Activated T-cell treated with anti-CD3 and anti-CD28 coated beads, Interleukin-2, amount 50 U/mL, for 4 hours (primary cell): ENCODE measurements around the gene TMEM169. TPM values are rescaled to one million over a fixed set of nuclear protein-coding genes. Genes with fewer than 3 reads are reported as not detected.

Source experiments
- ATAC-seq, 2 donors: fragments of 200-7000 bp; cut with Tn5 transposase; one replicate each; pipeline ENCODE4 v1.10.0; 2021
- DNase-seq: peaks from one replicate; pipeline ENCODE4 v3.0.0-alpha.2; 2020
- H3K27me3 Mint-ChIP-seq: one replicate; pipeline ENCODE4 v1.8.0; 2021; ENCODE audit warnings: low read depth, mixed read lengths
- H3K36me3 Mint-ChIP-seq: one replicate; pipeline ENCODE4 v1.8.0; 2022; ENCODE audit warnings: mixed read lengths; ENCODE audit not compliant: insufficient read depth
- H3K4me1 Mint-ChIP-seq: one replicate; pipeline ENCODE4 v1.8.0; 2021; ENCODE audit warnings: low read depth, mixed read lengths
- H3K4me3 Mint-ChIP-seq: one replicate; pipeline ENCODE4 v1.8.0; 2021; ENCODE audit warnings: mild to moderate bottlenecking, moderate library complexity, mixed read lengths
- H3K9me3 Mint-ChIP-seq: one replicate; pipeline ENCODE4 v1.8.0; 2021; ENCODE audit warnings: mixed read lengths
- total RNA-seq, 3 donors: library from RNA; stranded (reverse); gene quantifications; one replicate each; pipeline ENCODE4 v1.2.1, GENCODE V29; 2021

The TMEM169 gene, protein sequence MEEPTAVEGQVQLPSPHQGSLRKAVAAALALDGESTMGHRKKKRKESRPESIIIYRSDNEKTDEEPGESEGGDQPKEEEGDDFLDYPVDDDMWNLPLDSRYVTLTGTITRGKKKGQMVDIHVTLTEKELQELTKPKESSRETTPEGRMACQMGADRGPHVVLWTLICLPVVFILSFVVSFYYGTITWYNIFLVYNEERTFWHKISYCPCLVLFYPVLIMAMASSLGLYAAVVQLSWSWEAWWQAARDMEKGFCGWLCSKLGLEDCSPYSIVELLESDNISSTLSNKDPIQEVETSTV
- total RNA-seq, result under 1 TPM; 0.08 to 0.53 (median 0.27) TPM

DNA sequence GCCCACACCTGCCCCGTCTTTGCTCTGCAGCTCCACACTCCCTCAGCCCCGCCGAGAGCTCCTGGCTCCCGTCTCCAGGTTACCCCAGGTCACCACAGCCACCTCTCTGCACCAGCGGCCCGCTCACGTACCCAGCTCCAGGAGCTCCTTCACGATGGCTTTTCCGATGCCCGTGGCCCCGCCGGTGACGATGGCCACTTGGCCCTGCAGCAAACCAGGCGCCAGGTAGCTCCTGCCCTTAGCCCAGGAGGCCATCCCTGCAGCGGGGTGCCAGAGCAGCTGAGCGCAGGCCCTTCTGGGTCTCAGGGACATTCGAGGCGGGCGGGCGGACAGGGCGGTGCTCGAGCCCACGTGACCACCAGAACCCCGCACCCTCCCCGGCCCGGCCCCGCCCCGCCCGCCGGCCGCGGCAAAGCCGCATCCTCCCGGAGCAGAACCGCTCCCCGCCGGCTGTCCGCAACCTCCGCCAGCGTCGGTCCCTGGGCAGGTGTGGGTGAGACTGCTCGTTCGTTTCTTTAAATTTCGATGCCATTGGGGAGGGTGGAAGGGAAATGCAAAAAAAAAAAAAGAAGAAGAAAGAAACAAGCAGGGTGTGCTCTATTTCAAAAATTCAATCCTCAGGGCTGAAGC, at the start of gene TMEM169, which contains the start of gene PECR:
Gene TMEM169 (plus strand): TSS at position 433 of the 630 bp plus-strand sequence. CDS start 14,045 bp downstream, outside the sequence.
Gene PECR (minus strand): TSS at position 323 of the 630 bp plus-strand sequence. CDS start 68 bp downstream, at position 255.
- Mint-ChIP-seq H3K4me1 (peaks cover 64% of the 10 kb centered on the region), H3K36me3 (no peaks in the 10 kb centered on the region)
- ATAC-seq, result peak; percentile 95 to 96

DNA sequence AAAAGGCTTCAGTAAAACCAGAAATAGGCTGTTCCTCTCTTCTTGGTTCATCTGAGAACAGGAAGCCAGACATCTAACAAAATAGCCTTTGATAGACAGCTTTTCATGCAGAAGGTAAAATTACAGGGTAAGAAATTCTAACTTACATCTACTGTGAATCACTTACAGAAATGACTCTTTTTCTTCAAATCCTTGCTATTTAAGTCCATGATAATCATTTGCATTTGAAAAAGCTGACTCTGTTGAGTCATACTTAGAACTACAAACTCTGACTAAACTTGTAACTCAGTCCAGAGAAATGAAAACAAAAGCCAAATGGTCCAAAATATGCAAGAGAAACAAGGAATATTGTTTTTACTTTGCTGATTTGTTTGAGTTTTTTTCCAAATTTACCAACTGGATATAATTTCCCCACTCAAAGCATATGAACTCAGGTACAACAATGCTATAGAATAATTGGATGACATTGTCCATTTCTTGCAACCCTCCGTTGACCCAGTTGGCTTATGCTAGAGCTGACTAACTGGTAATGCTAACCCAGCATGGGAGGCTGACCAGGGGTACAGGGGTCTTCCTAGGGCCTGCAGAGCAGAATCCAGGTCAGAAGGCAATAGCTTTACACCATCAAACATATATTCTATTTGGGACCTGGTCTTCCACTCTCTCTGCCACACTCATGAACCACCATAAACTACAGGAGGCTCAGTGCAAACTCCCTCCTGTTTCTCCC, 49.6 kb upstream of the TMEM169 start:
- Mint-ChIP-seq H3K4me3 (peak overlapping the region; percentile 17), H3K36me3 (peaks cover 11% of the 10 kb centered on the region), H3K27me3 (no peaks in the 10 kb centered on the region), H3K9me3 (no peaks in the 10 kb centered on the region), H3K4me1 (peaks cover 25% of the 10 kb centered on the region)
- ATAC-seq, result peak; percentile 88 to 91
- no peak for DNase-seq

More for the DNA sequence above, at the start of gene TMEM169, which contains the start of gene PECR:
- DNase-seq, result peak; percentile 48
- H3K4me3 Mint-ChIP-seq, result peak within 1 kb of the TSS; percentile 88
- no peaks in the 10 kb centered on the region for H3K27me3 Mint-ChIP-seq
- no peaks in the 10 kb centered on the region for H3K9me3 Mint-ChIP-seq

DNA sequence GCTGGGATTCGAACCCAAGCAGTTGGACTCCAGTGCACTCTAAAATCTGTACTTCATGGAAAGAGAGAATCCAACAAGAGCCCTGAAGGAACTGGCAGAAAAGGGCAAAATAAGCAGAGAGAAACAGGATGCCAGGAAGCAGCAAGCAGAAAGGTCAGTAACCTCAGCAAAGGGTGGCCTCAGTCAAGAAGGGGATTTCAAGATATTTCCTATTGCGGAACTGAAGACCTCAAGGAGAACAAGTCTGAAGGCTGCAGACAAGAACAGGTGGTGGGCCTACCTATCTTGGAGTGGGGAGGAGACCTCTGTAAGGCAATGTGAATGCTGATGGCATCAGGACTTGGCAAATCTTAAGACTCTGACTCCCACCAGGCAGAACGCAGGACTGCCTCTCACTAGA, 48.3 kb upstream of the TMEM169 start:
- H3K4me3 Mint-ChIP-seq, result no peak overlapping the region
- no peaks in the 10 kb centered on the region for H3K27me3 Mint-ChIP-seq
- DNase-seq (no peak), ATAC-seq (no peak)
- peaks cover 25% of the 10 kb centered on the region for H3K4me1 Mint-ChIP-seq
- no peaks in the 10 kb centered on the region for H3K9me3 Mint-ChIP-seq
- peaks cover 12% of the 10 kb centered on the region for H3K36me3 Mint-ChIP-seq

DNA sequence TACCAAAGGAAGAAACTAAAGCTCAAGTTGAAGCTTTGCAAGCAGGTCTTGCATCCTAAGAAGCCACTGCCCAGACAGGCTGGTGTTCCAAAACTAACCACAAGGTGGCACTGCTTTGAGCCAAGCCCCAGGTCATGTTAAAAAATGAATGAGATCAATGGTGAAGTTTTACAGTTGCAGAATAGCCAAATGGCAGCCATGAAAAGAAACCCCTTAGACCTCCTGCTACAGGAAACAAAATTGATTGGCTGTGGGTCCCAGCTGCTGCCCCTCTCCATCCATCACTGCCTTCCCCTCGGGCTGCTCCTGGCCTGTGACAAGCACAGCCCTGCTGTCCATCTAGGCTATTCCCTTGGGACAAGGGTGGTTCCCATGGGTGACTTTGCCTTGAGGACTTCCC, 47.7 kb upstream of the TMEM169 start:
- H3K36me3 Mint-ChIP-seq, result peaks cover 12% of the 10 kb centered on the region

DNA sequence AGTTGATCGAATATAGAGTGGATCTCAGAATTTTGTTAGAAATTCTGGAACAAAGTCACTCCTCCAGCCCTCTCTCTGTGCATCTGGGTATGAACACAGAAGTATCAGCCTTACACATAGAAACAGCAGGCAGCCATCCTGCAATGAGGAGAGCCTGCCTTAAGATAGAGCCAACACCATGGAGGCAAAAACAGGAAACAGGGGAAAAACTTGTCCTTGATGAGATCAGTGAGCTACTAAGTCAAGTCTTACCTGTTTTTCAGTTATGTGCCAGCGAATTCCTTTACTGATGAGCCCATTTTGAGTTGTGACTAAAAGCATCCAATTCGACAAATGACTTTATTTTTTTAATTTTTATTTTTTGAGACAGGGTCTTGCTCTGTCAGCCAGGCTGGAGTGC, 41.8 kb upstream of the TMEM169 start:
- Mint-ChIP-seq H3K9me3 (no peaks in the 10 kb centered on the region), H3K36me3 (peaks cover 16% of the 10 kb centered on the region), H3K4me1 (no peaks in the 10 kb centered on the region), H3K27me3 (no peaks in the 10 kb centered on the region), H3K4me3 (no peak overlapping the region)
- DNase-seq (no peak), ATAC-seq (no peak)

More for the DNA sequence above, 47.7 kb upstream of the TMEM169 start:
- Mint-ChIP-seq H3K9me3 (no peaks in the 10 kb centered on the region), H3K27me3 (no peaks in the 10 kb centered on the region), H3K4me1 (peaks cover 25% of the 10 kb centered on the region), H3K4me3 (no peak overlapping the region)
- ATAC-seq (peak; percentile 52 to 65), DNase-seq (peak; percentile 78)

DNA sequence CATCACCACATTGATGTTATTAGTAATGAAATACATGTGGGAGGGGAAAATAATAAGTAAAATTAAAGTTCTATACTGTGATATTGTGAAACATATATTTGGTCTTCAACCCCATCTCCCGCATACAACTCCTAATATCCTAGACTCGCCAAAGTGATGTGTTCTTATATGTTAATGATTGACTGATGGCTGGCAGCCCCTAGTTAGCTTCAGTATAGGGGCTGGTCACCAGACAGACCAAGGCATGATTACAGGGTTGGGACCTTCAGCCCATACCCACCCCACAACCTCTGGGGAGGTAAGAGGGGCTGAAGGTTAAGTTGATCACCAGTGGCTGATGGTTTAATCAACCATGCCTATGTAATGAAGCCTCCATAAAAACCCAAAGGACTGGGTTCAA, 40.3 kb upstream of the TMEM169 start:
- ATAC-seq (no peak), DNase-seq (no peak)
- no peaks in the 10 kb centered on the region for H3K27me3 Mint-ChIP-seq
- H3K9me3 Mint-ChIP-seq, result no peaks in the 10 kb centered on the region
- H3K36me3 Mint-ChIP-seq, result peaks cover 16% of the 10 kb centered on the region
- H3K4me3 Mint-ChIP-seq, result no peak overlapping the region
- H3K4me1 Mint-ChIP-seq, result no peaks in the 10 kb centered on the region

DNA sequence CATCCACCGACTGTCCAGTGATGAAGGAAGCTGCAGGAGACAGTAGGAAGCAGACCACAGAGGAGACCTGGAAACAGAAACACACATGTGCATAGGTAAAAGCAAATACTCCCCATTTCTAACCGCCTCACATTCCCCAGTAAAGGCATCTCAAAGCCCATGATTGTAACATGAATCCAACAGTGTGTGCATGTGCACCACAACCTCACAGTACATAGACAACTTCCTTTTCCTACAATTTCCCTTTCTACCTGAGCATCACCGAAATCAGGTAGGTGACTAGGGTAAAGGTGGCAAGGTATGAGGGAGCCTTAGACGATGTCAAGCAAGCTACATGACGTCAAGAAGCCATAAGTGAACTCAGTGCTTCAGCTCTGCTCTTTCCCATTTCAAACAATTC, 37.8 kb upstream of the TMEM169 start:
- Mint-ChIP-seq H3K9me3 (no peaks in the 10 kb centered on the region), H3K4me1 (no peaks in the 10 kb centered on the region), H3K27me3 (no peaks in the 10 kb centered on the region), H3K4me3 (no peak overlapping the region), H3K36me3 (peaks cover 14% of the 10 kb centered on the region)
- ATAC-seq, result no peak
- DNase-seq, result no peak

DNA sequence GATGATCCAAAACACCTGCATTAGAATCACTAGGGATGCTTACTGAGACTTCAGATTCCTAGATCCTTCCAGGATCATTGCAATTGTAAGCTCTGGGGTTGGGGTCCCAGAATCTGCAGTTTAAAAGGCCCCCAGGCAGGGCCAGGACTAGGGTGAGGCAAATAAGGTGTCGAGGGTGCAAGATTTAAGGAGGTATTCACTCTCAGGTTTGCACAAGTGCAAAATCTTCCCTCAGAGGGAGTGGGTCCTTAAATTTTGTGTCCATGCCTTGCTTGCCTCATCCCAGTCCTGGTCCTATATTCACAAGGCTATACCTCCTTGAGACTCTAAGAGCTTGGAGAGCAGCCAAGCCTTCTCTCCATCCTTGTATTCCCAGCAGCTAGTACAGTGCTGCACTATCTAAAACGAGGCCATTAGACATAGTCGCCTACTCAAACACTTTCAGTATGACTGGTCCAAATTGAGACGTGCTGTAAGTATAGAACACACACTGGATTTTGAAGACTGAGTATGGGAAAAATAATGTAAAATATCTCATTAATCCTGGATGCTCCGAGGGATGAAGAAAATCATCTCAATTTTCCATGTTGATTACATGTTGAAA, 36.7 kb upstream of the TMEM169 start:
- no peaks in the 10 kb centered on the region for H3K27me3 Mint-ChIP-seq
- H3K4me1 Mint-ChIP-seq, result no peaks in the 10 kb centered on the region
- H3K9me3 Mint-ChIP-seq, result no peaks in the 10 kb centered on the region
- no peak overlapping the region for H3K4me3 Mint-ChIP-seq
- DNase-seq, result no peak
- no peak for ATAC-seq
- peaks cover 12% of the 10 kb centered on the region for H3K36me3 Mint-ChIP-seq

DNA sequence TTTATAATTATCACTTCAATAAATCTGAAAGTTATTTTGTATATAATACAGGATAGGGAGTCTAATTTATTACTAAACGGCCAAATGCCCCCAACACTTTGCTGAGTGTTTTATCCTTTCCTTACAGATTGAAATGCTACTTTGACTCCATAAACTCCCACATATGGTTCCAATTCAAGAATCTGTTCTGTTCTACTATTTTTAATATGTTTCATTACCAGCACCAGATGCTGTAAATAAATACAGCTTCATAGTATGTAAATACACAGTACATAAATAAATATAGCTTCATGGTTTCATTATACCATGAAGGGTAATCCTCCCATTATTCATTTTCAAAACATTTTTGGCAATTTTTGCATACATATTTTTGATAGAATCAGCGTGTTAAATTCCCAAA, 34.3 kb upstream of the TMEM169 start:
- no peak for DNase-seq
- H3K27me3 Mint-ChIP-seq, result no peaks in the 10 kb centered on the region
- no peaks in the 10 kb centered on the region for H3K9me3 Mint-ChIP-seq
- H3K36me3 Mint-ChIP-seq, result peaks cover 12% of the 10 kb centered on the region
- no peak for ATAC-seq
- no peak overlapping the region for H3K4me3 Mint-ChIP-seq
- H3K4me1 Mint-ChIP-seq, result no peaks in the 10 kb centered on the region

DNA sequence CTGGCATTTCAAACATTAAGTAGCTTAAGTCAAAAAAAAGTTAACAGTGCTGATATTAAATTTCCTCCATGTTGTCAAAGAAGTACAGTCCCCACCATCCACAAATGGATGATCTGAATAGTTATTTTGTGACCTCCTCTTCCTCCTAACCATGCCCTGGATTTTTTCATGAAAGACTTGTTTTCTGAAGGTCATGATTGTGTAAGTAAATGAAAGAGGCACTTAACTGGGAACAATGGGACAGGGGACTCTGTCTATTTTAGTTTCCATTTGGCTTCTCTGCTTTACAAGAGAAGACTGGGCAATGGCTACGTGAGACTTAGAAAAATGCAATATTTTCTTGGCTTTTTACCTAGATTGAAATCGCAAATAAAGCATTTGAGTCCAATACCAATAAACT, 32.3 kb upstream of the TMEM169 start:
- Mint-ChIP-seq H3K4me3 (no peak overlapping the region), H3K4me1 (no peaks in the 10 kb centered on the region), H3K27me3 (no peaks in the 10 kb centered on the region), H3K9me3 (no peaks in the 10 kb centered on the region), H3K36me3 (peaks cover 7% of the 10 kb centered on the region)
- no peak for ATAC-seq
- no peak for DNase-seq

DNA sequence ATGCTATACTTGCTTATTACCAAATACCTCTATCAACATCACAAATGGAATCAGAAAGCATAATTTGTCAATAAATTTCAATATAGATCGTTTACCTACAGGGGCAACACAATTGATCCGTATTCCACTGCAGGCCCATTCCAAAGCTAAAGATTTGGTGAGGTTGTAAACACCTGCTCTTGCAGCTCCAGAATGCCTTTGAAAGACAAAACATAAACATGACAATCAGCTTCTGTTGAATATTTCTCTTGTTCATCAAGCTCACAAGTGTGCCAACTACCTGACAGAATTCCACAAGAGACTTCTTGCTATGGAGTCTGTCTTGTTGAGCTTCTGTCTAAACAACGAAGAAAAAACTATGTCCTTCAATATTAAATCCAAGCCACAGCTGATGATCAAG, 30.4 kb upstream of the TMEM169 start:
- DNase-seq, result no peak
- Mint-ChIP-seq H3K9me3 (no peaks in the 10 kb centered on the region), H3K36me3 (peaks cover 18% of the 10 kb centered on the region), H3K4me3 (no peak overlapping the region), H3K4me1 (peaks cover 6% of the 10 kb centered on the region), H3K27me3 (no peaks in the 10 kb centered on the region)
- no peak for ATAC-seq

DNA sequence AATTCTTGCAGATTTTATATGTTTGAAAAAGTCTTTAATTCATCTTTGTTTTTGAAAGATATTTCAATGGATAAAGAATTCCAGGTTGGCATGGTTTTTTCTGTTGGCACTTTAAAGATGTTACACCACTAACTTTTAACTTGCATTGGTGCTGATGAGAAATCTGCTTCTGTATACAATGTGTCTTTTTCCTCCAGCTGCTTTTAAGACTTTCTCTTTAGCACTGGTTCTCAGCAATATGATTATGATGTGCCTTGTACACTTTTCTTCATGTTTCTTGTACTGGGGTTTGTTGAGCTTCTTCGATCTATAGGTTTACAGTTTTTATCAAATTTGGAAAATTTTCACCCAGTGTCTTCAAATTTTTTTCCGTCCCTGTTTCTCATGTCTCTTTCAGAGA, 29.3 kb upstream of the TMEM169 start:
- H3K27me3 Mint-ChIP-seq, result no peaks in the 10 kb centered on the region
- peaks cover 14% of the 10 kb centered on the region for H3K4me1 Mint-ChIP-seq
- peaks cover 18% of the 10 kb centered on the region for H3K36me3 Mint-ChIP-seq
- ATAC-seq (no peak), DNase-seq (no peak)
- no peaks in the 10 kb centered on the region for H3K9me3 Mint-ChIP-seq
- no peak overlapping the region for H3K4me3 Mint-ChIP-seq

DNA sequence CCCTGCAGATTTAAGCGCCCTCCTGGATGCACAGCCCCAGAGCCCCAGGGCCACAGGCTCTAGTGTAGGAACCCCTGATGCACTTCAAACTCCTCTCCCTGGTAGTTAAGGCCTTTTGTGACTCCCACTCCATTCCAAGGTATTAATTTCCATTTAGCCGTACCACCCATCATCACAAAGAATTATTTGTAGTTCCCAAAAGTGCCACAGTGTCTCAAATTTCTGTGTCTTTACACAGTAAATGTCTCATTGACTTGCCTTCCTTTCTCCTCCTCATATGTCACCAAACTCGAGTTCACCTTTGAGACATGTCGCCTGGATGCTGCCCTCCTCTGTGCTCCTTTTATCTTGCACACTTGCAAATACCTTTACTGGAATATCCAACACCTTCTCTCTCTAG, 26.0 kb upstream of the TMEM169 start:
- H3K27me3 Mint-ChIP-seq, result no peaks in the 10 kb centered on the region
- H3K36me3 Mint-ChIP-seq, result peaks cover 15% of the 10 kb centered on the region
- ATAC-seq (no peak), DNase-seq (no peak)
- H3K4me3 Mint-ChIP-seq, result no peak overlapping the region
- H3K4me1 Mint-ChIP-seq, result peaks cover 32% of the 10 kb centered on the region
- peaks cover 4% of the 10 kb centered on the region for H3K9me3 Mint-ChIP-seq

DNA sequence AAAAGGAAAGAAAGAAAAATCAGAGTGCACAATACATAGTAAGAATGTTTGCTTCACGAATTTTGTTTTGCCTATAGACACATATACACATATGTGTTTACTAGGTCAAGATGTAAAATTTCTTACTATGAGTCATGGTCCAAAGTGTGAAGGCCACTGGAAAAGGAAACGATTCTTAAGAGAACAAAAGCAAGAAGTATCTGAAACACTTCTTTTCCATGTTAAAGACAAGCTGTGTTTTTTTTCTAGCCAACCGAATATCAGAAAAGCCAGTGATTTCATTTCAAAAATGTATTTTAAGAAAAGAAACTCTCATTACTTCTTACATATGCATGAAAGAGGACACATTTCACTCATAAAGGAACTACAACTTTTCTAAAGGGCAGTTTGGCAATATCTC, 25.0 kb upstream of the TMEM169 start:
- H3K36me3 Mint-ChIP-seq, result peaks cover 16% of the 10 kb centered on the region
- no peak overlapping the region for H3K4me3 Mint-ChIP-seq
- DNase-seq (no peak), ATAC-seq (no peak)
- H3K9me3 Mint-ChIP-seq, result peaks cover 4% of the 10 kb centered on the region
- peaks cover 32% of the 10 kb centered on the region for H3K4me1 Mint-ChIP-seq
- H3K27me3 Mint-ChIP-seq, result no peaks in the 10 kb centered on the region
